ENCODE data around the gene RBBP7.

- TF ChIP-seq CTCF (IDR thresholded peaks at IDR 0.05) (no peak), EP300 (IDR thresholded peaks at IDR 0.05) (no peak)
These were observed 33.3 kb upstream of the RBBP7 start for GRCh38 chrX:16903274-16904022.

All from suprapubic skin (tissue), 3 donors.